Fibroblast of lung (primary cell): ENCODE measurements around the gene SLC25A25.
"Not testable (repeated sequence)": the region's sequence is repeated elsewhere in the genome, so short reads cannot be mapped to it uniquely, and the experiment has no call there.

Source experiments
- CTCF ChIP-seq, 2 donors: IDR thresholded peaks in 1 of 2; conservative IDR thresholded peaks in 1 of 2; 1 replicate in 1 of 2; 2 replicates in 1 of 2; pipeline ENCODE4 v1.5.1; 2011 to 2012; ENCODE audit warnings: low read length in 2 of 2, control low read depth in 1 of 2, inconsistent platforms in 1 of 2, low read depth in 1 of 2, mild to moderate bottlenecking in 1 of 2
- EZH2 ChIP-seq: IDR thresholded peaks from 2 replicates; pipeline ENCODE4 v1.5.1; 2012; ENCODE audit warnings: low read length, control low read depth, mild to moderate bottlenecking; ENCODE audit errors: missing control alignments

DNA sequence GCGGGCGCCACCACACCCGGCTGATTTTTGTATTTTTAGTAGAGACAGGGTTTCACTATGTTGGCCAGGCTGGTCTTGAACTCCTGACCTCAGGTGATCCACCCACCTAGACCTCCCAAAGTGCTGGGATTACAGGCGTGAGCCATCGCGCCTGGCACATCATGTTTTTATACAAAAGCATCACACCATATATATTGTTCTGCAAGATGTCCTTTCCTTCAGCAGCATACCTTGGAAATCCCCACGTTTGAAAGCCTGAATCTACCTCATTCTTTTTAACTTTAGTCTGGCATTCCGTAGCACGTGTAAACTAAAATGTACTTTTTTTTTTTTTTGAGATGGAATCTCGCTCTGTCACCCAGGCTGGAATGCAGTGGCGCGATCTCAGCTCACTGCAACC lies 44.4 kb upstream of the SLC25A25 start:
- not testable (repeated sequence) for TF ChIP-seq EZH2; CTCF (conservative IDR thresholded peaks at IDR 0.05 in 1 of 2, IDR thresholded peaks at IDR 0.05 in 1 of 2; ENCODE audit: low read depth in 1 of 2, low read length in 2 of 2)
